Lower leg skin (tissue), 4 donors: Measurements from ENCODE around the gene SCAMP3. TPM values are rescaled to one million over a fixed set of nuclear protein-coding genes. Genes with fewer than 3 reads are reported as not detected.
"Not testable (repeated sequence)": the region's sequence is repeated elsewhere in the genome, so short reads cannot be mapped to it uniquely, and the experiment has no call there.

Experiments
- DNase-seq, 2 donors: peaks; one replicate each; pipeline ENCODE4 v3.0.0-alpha.2; 2019; ENCODE audit warnings: low spot score in 2 of 2
- H3K4me3 ChIP-seq: fragments of 200-600 bp; sonication (generic); 2 replicates; pipeline ENCODE4 v1.5.1; 2017; ENCODE audit warnings: mild to moderate bottlenecking, low read depth; ENCODE audit not compliant: poor library complexity, severe bottlenecking
- CTCF ChIP-seq, 3 donors: fragments of 450-650 bp; IDR thresholded peaks; one replicate each; pipeline ENCODE4 v1.5.1; 2016; ENCODE audit warnings: antibody characterized with exemption in 3 of 3, mild to moderate bottlenecking in 3 of 3, moderate library complexity in 2 of 3
- POLR2A ChIP-seq, 2 donors: fragments of 450-650 bp; IDR thresholded peaks; one replicate each; pipeline ENCODE4 v1.6.1; 2016 to 2017; ENCODE audit warnings: antibody characterized with exemption in 2 of 2, mild to moderate bottlenecking in 1 of 2, moderate library complexity in 1 of 2
- WGBS, 2 donors: methylation state at CpG; one replicate each; pipeline ENCODE4 v1.1.5; 2018; 5-methylcytosine and 5-hydroxymethylcytosine counted together
- intact Hi-C: fragments of 100-400 bp; cut with DNase I; formaldehyde crosslinking; loops from one replicate; pipeline ENCODE4 v1.15.0; 2023; ENCODE audit warnings: low total_unique reads
- total RNA-seq, 4 donors: library from RNA; depleted of rRNA; stranded (reverse); fragments of >200 nt; gene quantifications; one replicate each; pipeline ENCODE4 v1.1.0, GENCODE V29; 2016

SCAMP3 gene
- total RNA-seq, 4 donors from 2014 or later, result 67.8 to 96.9 (median 87.6) TPM

- H3K4me3 ChIP-seq, result no peak overlapping the region
- DNase-seq, result no peak
- intact Hi-C loops, result loop anchor here (5.0 kb wide), 1 partner anchor 656 kb away; the partner anchor contains the start of gene CHRNB2
- WGBS, 2 donors, result 88 to 94% methylated on average over 7 of the region's 7 CpGs
- TF ChIP-seq CTCF (IDR thresholded peaks at IDR 0.05), result no peak
Measured at GRCh38 chr1:155223047-155223446, 39.1 kb downstream of the SCAMP3 start.

GRCh38 chr1:155220211-155220965 lies 41.8 kb downstream of the SCAMP3 start:
- not testable (repeated sequence) for H3K4me3 ChIP-seq, DNase-seq
- WGBS, 2 donors, result 90 to 93% methylated on average over 10 of the region's 10 CpGs
- intact Hi-C loops, result loop anchor here (5.0 kb wide), 1 partner anchor 653 kb away; the partner anchor contains the start of gene CHRNB2

GRCh38 chr1:155219592-155220031 lies 42.5 kb downstream of the SCAMP3 start:
- WGBS, 2 donors, result 6 to 23% methylated on average over 1 of the region's 1 CpG
- H3K4me3 ChIP-seq, result no peak overlapping the region
- DNase-seq, result no peak
- intact Hi-C loops, result loop anchor here (5.0 kb wide), 1 partner anchor 652 kb away; the partner anchor contains the start of gene CHRNB2
- no peak for TF ChIP-seq CTCF (IDR thresholded peaks at IDR 0.05)
- TF ChIP-seq POLR2A (IDR thresholded peaks at IDR 0.05), result no peak

GRCh38 chr1:155218854-155219591 lies 43.1 kb downstream of the SCAMP3 start:
- H3K4me3 ChIP-seq, result no peak overlapping the region
- peak in 1 of 2 donors; percentile 67 for DNase-seq
- WGBS, 2 donors, result 32 to 42% methylated on average over 7 of the region's 7 CpGs
- intact Hi-C loops, result no loop called here
- TF ChIP-seq CTCF (IDR thresholded peaks at IDR 0.05) (no peak), POLR2A (IDR thresholded peaks at IDR 0.05) (no peak)

- intact Hi-C loops, DNase-seq, H3K4me3 ChIP-seq: not testable (repeated sequence)
- 53 to 76% methylated on average over 7 to 10 of the region's 10 CpGs for WGBS, 2 donors
Measured at GRCh38 chr1:155214702-155215101, 47.5 kb downstream of the SCAMP3 start.

- intact Hi-C loops, DNase-seq, H3K4me3 ChIP-seq: not testable (repeated sequence)
- 76 to 83% methylated on average over 3 to 5 of the region's 7 CpGs for WGBS, 2 donors
Measured at GRCh38 chr1:155212051-155212440, 50.1 kb downstream of the SCAMP3 start.

GRCh38 chr1:155211381-155212050 lies 50.6 kb downstream of the SCAMP3 start:
- intact Hi-C loops, result not testable (repeated sequence)

More at GRCh38 chr1:155211381-155212050, 50.6 kb downstream of the SCAMP3 start:
- DNase-seq, H3K4me3 ChIP-seq: not testable (repeated sequence)
- WGBS, 2 donors, result 62 to 65% methylated on average over 13 of the region's 13 CpGs
